Measurements from ENCODE around the gene CCDC57. TPM values are rescaled to one million over a fixed set of nuclear protein-coding genes. Genes with fewer than 3 reads are reported as not detected.

Gene CCDC57
- polyA plus RNA-seq, 5 donors = 42.5 to 68.9 (median 64.8) TPM

DNA sequence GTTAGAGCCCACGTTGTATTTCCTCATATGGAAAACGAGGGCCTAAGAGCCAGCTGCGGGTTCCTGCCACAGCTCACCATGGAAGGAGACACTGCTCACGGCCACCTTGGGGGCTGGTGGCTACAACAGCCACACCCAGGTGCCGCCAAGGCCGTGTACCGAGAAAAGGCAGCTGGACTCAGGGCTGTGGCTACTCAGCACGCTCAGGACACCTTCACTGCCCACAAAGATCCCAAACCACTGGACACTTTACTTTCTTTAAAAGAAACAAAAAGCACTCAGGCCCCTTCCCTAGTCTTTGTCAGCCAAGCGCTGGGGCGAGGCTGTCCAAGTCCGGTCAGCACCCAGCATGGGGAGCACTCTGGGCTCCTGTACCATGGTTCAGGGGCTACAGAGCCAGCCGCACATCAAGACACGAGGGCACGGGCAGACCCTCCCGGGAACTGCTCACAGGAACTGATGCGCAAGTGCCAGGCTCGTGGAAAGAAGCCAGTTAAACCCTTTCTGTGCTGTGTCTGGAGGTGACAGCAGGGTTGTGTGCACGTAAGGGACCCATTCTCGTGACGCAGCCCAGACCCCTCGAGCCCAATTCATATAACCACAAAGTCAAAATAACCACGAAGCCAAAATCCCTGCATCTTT lies 34.7 kb upstream of the CCDC57 start:
- DNase-seq = no peak

- no peak for DNase-seq
Observed at GRCh38 chr17:82246365-82247181, 33.9 kb upstream of the CCDC57 start.

DNA sequence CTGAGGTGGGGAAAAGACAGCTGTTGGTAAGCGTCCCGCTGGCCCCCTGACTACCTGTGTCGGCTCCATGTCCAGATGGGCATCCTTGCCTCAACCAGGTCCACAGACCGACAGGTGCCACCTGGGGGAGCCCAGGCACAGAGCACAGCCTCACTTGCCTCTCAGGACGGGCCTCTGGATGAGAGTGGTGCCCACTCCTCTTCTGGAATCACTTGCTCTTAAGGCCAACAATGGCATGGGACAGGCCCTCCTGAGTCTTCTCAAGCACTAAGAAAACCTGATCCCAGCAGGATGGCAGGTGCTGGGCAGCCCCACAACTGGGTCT lies 33.4 kb upstream of the CCDC57 start:
- DNase-seq = no peak

DNA sequence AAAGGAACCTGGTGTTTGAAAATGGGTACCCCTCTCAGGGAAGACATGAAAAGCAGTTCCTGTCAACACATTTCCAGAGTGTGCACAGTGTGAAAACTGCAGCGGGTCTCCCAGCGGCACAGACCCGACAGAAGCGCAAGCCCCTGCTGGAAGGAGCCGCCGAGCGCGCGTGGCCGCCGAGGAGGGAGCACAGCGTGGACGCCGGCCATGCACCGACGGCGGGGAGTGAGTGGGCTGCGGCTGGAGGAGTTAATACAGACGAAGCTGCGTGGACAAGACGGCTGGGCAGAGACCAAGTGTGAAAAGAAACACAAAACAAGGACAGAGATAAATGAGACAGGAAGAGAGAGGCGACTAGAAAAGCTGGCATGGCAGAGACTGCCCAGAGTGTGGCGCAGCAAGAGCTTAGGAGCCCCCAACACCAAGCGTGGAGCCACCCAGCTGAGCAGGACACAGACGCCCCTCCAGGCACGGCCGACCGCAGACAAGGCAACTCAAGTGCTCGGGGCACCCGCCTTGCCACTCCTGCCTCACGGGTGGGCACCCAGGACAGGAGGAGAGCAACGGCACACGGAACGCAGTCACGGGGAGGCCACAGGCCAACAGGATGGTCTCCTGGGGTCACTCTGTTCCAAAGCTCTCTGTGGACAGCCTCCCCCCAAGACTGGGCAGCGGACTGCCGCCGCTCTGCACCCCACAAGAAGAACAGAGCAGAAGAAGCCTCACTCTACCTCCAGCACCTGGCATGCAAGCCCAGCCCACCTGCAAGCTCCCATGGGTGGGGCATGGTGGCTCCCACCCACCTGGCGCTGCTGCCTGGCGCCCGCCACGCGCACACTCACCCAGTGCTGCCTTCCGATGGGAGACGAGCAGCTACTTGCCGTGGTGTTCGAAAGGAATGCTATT lies 32.7 kb upstream of the CCDC57 start:
- DNase-seq = no peak

- no peak for DNase-seq
Observed at GRCh38 chr17:82244413-82245133, 31.9 kb upstream of the CCDC57 start.

DNA sequence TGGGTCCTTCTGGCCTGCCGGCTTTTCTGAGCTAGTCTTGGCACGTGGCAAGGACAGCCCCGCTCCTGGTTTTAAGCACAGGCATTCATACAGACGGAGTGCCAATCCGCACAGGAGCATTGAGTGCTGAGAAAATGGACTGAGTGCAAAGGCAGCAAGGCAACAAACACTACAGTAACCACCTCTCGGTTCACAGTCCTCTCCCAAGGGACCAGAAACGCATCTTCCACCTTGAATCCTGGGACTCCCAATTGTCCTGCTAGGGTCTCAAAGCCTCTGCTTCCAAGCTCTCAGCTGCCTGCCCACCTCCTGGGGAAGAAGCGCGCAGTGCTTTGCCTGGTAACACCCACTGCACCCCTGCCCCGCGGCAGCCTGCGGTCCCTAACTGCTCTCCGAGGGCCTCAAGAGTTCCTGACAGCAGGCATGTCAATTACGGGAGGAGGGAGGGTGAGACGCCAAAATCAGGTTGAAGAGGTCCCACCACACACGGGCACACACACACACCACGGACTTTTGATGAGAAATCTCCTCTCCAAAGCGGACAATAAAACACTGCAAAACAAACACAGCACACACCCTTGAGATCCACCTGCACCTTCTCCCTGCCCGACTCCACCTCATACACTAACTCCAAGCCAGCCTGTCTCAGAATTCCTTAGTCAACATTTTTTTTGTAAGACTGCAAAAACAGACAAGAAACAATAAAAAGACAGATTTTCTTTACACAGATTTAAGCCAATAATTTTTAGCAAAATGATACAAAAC lies 31.2 kb upstream of the CCDC57 start:
- no peak for DNase-seq

GRCh38 chr17:82242977-82243647 lies 30.5 kb upstream of the CCDC57 start:
- DNase-seq = peak; percentile 80 to 84

DNA sequence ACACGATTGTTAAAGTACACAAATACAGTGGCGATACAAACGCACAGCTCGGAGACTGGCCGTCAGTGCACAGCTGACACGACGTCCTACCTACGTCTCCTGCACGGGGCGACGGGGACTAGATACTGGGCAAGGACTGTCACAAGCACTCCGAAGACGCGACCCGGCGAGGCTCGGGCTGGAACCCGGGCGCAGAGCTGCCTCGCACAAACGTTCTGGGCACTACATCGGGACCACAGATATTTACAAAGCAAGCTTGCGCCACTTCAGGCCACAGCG lies 30.0 kb upstream of the CCDC57 start:
- DNase-seq = no peak

DNA sequence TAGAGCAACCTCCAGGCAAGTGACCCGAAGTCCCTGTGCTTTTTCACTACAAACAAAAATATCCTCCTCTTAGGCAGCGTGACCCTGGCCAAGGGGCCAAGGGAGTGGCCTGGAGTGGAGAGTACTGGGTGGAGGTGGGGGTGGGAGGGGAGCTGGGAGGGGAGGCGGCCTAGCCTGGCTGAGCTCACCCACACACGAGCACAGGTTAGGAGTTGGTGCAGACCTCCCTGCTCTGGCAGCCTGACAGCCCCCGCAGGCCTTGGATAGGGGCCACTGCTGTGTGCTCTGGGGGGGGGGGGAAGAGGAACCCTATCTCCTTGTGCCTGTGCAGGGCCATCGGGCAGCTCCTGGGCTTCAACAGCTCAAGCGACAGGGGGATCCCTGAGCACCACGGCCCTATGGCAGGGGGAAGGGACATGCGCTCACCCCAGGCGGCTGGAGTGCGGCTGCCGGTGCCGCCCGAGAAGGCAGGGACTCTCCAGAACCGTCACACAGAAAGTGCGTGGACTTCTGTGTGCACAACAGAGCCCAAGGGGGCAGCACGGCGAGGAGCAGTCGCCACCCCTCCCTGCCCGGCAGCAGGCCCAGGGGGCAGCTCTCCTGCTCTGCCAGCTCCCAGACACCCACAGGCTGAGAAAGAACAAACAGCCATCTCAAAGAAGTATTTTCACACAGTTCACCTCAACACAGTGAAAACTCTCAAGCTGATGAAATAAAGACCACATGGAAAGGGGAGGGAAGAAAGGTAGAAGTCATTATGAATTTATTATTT lies 29.5 kb upstream of the CCDC57 start:
- no peak for DNase-seq

DNA sequence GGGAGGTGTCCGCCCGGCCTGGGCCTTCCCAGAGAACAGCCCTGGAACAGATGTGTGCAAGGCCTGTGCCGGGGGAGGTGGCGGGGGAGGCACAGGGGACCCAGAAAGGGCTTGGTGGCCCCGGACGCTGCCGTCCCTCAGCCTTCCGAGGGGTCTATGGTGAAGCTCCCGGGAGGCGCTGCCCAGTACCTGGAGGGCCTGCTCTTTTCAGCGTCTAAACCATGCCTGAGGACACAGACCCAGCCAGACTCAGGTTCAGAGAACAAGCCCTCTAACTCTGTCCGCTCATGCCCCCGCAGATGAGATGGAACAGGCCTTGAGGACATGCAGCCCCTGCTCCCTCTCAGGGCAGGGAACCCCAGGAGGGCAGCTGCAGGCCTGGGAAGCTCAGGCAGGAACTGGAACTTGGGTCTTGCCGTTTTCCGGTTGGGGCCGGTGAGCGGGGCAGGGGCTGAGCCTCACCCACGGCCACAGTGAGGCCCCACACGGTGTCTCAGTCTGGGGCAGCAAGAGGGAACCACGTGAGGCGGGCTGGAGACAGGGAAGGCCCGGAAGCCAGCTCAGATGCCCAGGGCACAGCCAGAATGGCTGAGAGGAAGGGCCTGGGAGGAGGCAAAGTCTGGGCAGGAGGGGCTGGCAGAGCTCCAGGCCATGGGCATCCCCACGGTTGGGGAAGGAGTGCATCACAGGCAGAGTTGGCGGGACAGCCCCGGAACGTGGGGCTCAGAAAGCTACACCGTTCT lies 28.7 kb upstream of the CCDC57 start:
- no peak for DNase-seq

- DNase-seq = no peak
Observed at GRCh38 chr17:82240506-82241182, 28.0 kb upstream of the CCDC57 start.

GRCh38 chr17:82239926-82240505 lies 27.4 kb upstream of the CCDC57 start:
- DNase-seq = no peak

GRCh38 chr17:82239401-82239925 lies 26.8 kb upstream of the CCDC57 start:
- DNase-seq = no peak

DNA sequence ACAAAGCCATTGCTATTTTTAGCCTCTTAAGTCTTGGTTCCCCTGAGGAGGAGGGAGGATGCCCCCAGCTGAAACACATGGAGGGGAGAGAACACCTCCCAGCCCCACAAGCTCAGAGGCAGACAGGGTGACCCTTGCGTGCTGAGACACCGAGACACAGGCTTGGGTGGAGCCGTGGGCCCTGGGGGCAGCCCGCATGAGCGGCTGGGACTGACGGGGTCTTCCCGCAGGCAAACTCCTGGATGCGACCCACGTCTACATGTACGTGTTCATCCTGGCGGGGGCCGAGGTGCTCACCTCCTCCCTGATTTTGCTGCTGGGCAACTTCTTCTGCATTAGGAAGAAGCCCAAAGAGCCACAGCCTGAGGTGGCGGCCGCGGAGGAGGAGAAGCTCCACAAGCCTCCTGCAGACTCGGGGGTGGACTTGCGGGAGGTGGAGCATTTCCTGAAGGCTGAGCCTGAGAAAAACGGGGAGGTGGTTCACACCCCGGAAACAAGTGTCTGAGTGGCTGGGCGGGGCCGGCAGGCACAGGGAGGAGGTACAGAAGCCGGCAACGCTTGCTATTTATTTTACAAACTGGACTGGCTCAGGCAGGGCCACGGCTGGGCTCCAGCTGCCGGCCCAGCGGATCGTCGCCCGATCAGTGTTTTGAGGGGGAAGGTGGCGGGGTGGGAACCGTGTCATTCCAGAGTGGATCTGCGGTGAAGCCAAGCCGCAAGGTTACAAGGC lies 26.0 kb upstream of the CCDC57 start:
- DNase-seq = no peak

GRCh38 chr17:82237746-82238471 lies 25.3 kb upstream of the CCDC57 start:
- DNase-seq = no peak

- no peak for DNase-seq
Observed at GRCh38 chr17:82237083-82237745, 24.6 kb upstream of the CCDC57 start.
